ENCODE measurements around the gene IL32. TPM values are rescaled to one million over a fixed set of nuclear protein-coding genes. Genes with fewer than 3 reads are reported as not detected.

The IL32 gene
- total and polyA plus RNA-seq, 9 of the 15 experiments (the other 6 are each of a cell fraction or from before 2014, with no cell fraction given) = 0.21 to 2.2 (median 0.37) TPM; not detected in 3

- ChIA-PET POLR2A (no interaction called here), CTCF (ENCODE audit: low intra/inter-chr PET ratio) (no interaction called here)
- Histone ChIP-seq H3K27me3 (ENCODE audit: control insufficient read depth in 2 of 2, insufficient read depth in 2 of 2, low read length in 2 of 2) (peaks cover 4 to 12% of the 10 kb centered on the region in 2 experiments; a peak in 4 of 5 replicates), H3K4me1 (replicated peaks in 1 of 2; ENCODE audit: control insufficient read depth in 2 of 2, insufficient read depth in 2 of 2, low read length in 2 of 2) (peaks cover 14 to 24% of the 10 kb centered on the region in 2 experiments), H3K79me2 (ENCODE audit: control insufficient read depth, insufficient read depth, low read length) (no peaks in the 10 kb centered on the region), H3K4me3 (no peak overlapping the region), H3K9ac (ENCODE audit: insufficient read depth in 1 of 2, low read depth in 2 of 2, low read length in 2 of 2) (no peak overlapping the region), H4K20me1 (replicated peaks; ENCODE audit: control insufficient read depth, insufficient read depth, low read length) (no peaks in the 10 kb centered on the region), H2AFZ (ENCODE audit: low read depth, low read length) (no peak overlapping the region), H3K27ac (ENCODE audit: extremely low read depth, low read depth, low read length) (no peak overlapping the region), H3K9me1 (ENCODE audit: control insufficient read depth, insufficient read depth, low read length) (no peaks in the 10 kb centered on the region), H3K9me3 (replicated peaks; ENCODE audit: control insufficient read depth, insufficient read depth, low read depth, low read length) (no peaks in the 10 kb centered on the region), H3K4me2 (ENCODE audit: insufficient read depth, low read length) (no peak overlapping the region), H3K36me3 (ENCODE audit: control insufficient read depth, insufficient read depth, low read length) (no peaks in the 10 kb centered on the region)
- ATAC-seq = no peak
- in situ Hi-C loops (cut with MboI) = no loop called here
- intact Hi-C loops (cut with micrococcal nuclease) = no loop called here
- WGBS (ENCODE audit: insufficient coverage, low coverage, missing lambda C conversion rate) = 29% methylated on average over 7 of the region's 7 CpGs
- FAIRE-seq = no peak
- no TSS peak for BruUV-seq (replicated peaks)
- DNase-seq (ENCODE audit: extremely low read depth in 1 of 4, low spot score in 3 of 4) = no peak
- TF ChIP-seq RBM25 (IDR thresholded peaks at IDR 0.05; ENCODE audit: low read depth, low read length, severe bottlenecking) (no peak), ZNF146 (CRISPR knock-in tag; IDR thresholded peaks at IDR 0.05; ENCODE audit: unreplicated experiment) (no peak), ZBTB5 (IDR thresholded peaks at IDR 0.05) (no peak), LARP7 (IDR thresholded peaks at IDR 0.05) (no peak), ZNF644 (tag; IDR thresholded peaks at IDR 0.05; ENCODE audit: low read depth) (no peak), JUNB (CRISPR knock-in tag; conservative IDR thresholded peaks at IDR 0.05) (no peak), CSDE1 (IDR thresholded peaks at IDR 0.05) (no peak), POU5F1 (IDR thresholded peaks at IDR 0.05; ENCODE audit: borderline replicate concordance, low read depth, low read length, partially characterized antibody) (no peak), CTCFL (IDR thresholded peaks at IDR 0.05; ENCODE audit: borderline replicate concordance, insufficient read depth, low read depth, low read length, poor library complexity, severe bottlenecking) (no peak), REST (IDR thresholded peaks at IDR 0.05; ENCODE audit: borderline replicate concordance) (no peak), REST (CRISPR knock-in tag; IDR thresholded peaks at IDR 0.05; ENCODE audit: low read depth) (no peak), TAL1 (IDR thresholded peaks at IDR 0.05) (no peak)
Observed at GRCh38 chr16:3073448-3073847, 8.0 kb downstream of the IL32 start.
